Astrocyte of the cerebellum (primary cell): ENCODE results near the gene TRAK2.

Experiments used
- DNase-seq: peaks from one replicate; pipeline ENCODE4 v3.0.0-alpha.2; 2011; ENCODE audit warnings: low read depth
- H3K4me3 ChIP-seq: 2 replicates; pipeline ENCODE4 v1.5.1; 2011; ENCODE audit warnings: mild to moderate bottlenecking, low read depth, low read length, moderate library complexity
- in situ Hi-C: cut with HindIII; loops from 2 replicates; pipeline ENCODE4 v1.10.0; 2017; ENCODE audit warnings: low sequenced_read_pairs
- TF ChIP-seq, protein P1 (sequence below): IDR thresholded peaks from 2 replicates; pipeline ENCODE4 v1.5.1; 2012; ENCODE audit warnings: low read length, low read depth, moderate library complexity, mild to moderate bottlenecking; ENCODE audit errors: missing control alignments

TRAK2 gene

DNA sequence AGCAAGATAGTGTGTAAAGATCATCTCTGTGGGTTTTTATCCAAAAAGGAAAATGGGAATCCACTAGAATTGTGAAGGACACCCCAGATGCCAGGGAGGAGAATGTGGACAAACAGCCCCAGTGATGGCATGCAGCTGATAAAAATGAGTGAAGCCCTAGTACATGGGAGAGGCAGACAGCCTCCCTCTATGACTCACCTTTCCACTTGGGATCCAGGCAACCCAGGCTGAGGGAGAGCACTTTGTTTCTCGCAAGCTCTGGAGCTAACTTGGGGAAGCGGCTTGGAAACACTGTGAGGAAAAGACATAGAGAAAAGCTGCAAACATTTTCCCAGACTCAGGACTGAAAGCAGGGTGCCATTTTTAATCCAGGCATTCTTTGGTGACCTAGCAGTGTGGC, 88.9 kb downstream of the TRAK2 start:
- TF ChIP-seq, protein P1, sequence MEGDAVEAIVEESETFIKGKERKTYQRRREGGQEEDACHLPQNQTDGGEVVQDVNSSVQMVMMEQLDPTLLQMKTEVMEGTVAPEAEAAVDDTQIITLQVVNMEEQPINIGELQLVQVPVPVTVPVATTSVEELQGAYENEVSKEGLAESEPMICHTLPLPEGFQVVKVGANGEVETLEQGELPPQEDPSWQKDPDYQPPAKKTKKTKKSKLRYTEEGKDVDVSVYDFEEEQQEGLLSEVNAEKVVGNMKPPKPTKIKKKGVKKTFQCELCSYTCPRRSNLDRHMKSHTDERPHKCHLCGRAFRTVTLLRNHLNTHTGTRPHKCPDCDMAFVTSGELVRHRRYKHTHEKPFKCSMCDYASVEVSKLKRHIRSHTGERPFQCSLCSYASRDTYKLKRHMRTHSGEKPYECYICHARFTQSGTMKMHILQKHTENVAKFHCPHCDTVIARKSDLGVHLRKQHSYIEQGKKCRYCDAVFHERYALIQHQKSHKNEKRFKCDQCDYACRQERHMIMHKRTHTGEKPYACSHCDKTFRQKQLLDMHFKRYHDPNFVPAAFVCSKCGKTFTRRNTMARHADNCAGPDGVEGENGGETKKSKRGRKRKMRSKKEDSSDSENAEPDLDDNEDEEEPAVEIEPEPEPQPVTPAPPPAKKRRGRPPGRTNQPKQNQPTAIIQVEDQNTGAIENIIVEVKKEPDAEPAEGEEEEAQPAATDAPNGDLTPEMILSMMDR = no peak

DNA sequence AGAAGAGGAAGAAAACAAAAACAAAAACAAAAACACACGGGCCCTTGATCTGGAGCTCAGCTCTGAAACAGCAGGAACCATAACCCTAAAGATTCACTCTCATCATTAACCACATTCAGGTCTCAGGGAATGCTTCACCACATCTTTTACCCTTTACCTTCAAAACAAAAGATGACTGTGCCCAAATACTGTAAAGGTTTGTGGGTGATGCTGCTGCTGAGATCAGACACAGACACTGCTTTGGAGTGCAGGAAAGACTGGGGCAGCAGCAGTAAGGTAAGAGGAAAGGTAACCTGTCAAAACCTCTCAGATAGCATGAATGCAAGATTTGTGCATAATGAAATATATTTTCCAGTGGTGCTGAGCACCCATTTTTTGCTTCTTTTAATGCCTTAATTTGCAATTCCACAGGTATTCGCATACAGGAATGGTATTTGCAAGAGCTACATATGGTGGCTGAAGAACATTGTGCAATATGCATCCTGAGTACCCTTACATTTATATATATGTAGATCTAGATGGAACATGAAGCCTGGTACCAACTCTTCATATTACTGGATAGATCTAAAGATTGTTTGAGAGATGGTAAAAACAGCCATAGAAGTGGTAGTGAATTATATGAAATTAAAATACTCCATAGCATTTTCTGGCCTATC, 90.1 kb downstream of the TRAK2 start:
- in situ Hi-C loops = loop anchor here (10.0 kb wide), 2 partner anchors 106 to 164 kb away; no protein-coding TSS in a partner anchor
- TF ChIP-seq, protein P1 = no peak
- H3K4me3 ChIP-seq = no peak overlapping the region
- DNase-seq = no peak

More for the DNA sequence above, 88.9 kb downstream of the TRAK2 start:
- in situ Hi-C loops = loop anchor here (10.0 kb wide), 2 partner anchors 108 to 162 kb away; no protein-coding TSS in a partner anchor
- no peak overlapping the region for H3K4me3 ChIP-seq
- DNase-seq = no peak

DNA sequence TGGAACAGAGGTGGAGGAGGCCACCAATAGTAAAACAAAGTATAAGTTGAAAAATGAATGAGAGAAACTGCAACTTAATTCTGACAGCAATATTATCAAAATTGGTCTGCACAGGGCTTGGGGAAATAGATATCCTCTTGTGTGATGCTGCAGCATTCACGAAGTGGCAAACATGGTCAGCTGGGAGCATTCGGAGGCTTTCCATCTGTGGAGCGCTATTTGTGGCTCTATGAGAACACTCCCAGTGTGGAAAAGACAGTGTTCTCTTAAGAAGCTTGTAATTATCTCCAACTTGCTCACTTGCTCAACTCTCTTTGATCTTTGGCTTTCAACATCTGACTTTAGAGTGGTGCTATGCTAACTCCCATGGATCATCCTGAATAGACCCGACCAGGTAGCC, 91.0 kb downstream of the TRAK2 start:
- H3K4me3 ChIP-seq = no peak overlapping the region

DNA sequence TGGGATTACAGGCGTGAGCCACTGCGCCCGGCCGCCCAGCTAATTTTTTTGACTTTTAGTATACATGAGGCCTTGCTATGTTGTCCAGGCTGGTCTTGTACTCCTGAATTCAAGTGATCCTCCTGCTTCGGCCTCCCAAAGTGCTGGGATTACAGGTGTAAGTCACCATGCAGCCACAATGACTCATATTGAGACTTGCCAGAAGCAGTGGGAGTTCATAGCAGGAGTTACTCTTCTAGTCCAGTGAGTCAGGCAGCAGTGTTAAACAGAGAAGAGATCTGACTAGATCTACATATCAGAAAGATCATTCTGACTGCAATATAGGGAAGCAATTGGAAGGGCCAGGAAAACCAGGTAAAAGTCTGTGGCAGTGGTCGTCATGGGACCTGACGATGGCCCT, 92.6 kb downstream of the TRAK2 start:
- no peak overlapping the region for H3K4me3 ChIP-seq
- peak; percentile 75 for DNase-seq
- in situ Hi-C loops = no loop called here
- TF ChIP-seq, protein P1 = no peak

More for the DNA sequence above, 91.0 kb downstream of the TRAK2 start:
- TF ChIP-seq, protein P1 = no peak
- DNase-seq = no peak
- in situ Hi-C loops = loop anchor here (10.0 kb wide), 2 partner anchors 105 to 165 kb away; no protein-coding TSS in a partner anchor

GRCh38 chr2:201357221-201357620, 94.0 kb downstream of the TRAK2 start, which contains the start of gene FLACC1:
Gene FLACC1 (minus strand): TSS chr2:201357345. CDS start chr2:201351404, 5,941 bp downstream.
- in situ Hi-C loops = no loop called here
- TF ChIP-seq, protein P1 = no peak
- no peak within 1 kb of the TSS for H3K4me3 ChIP-seq
- DNase-seq = peak; percentile 49

GRCh38 chr2:201353116-201353515, 98.1 kb downstream of the TRAK2 start:
- no peak for DNase-seq
- in situ Hi-C loops = no loop called here
- H3K4me3 ChIP-seq = no peak overlapping the region
- TF ChIP-seq, protein P1 = no peak
